HepG2 (cell line): Measurements from ENCODE around the gene ZC3H18. TPM values are rescaled to one million over a fixed set of nuclear protein-coding genes. Genes with fewer than 3 reads are reported as not detected.

Source experiments
- ARNT ChIP-seq: fragments of 450-650 bp; IDR thresholded peaks from 2 replicates; pipeline ENCODE4 v1.6.1; 2017
- CEBPB ChIP-seq: IDR thresholded peaks from 2 replicates; pipeline ENCODE4 v1.6.1; 2011; ENCODE audit warnings: low read depth, low read length, improper control_type of control experiment, borderline replicate concordance
- EHMT2 ChIP-seq: fragments of 200-600 bp; sonication (generic); IDR thresholded peaks from 2 replicates; pipeline ENCODE4 v1.7.0; 2017; ENCODE audit warnings: antibody characterized with exemption, low read depth, low read length, borderline replicate concordance
- EZH2 ChIP-seq: conservative IDR thresholded peaks from 2 replicates; pipeline ENCODE4 v1.6.1; 2012; ENCODE audit warnings: mild to moderate bottlenecking, low read depth, low read length, moderate library complexity
- KLF9 ChIP-seq: IDR thresholded peaks from 2 replicates; pipeline ENCODE4 v1.6.1; 2016; ENCODE audit warnings: low read depth
- MED1 ChIP-seq: sonication (generic); formaldehyde crosslinking; IDR thresholded peaks from 2 replicates; pipeline ENCODE4 v1.4.0; 2020; ENCODE audit warnings: missing genetic modification reagents
- MIER3 ChIP-seq: IDR thresholded peaks from 2 replicates; pipeline ENCODE4 v1.6.1; 2016; ENCODE audit warnings: missing compliant biosample characterization, borderline replicate concordance
- NKX3-1 ChIP-seq: sonication (generic); formaldehyde crosslinking; IDR thresholded peaks from 2 replicates; pipeline ENCODE4 v1.5.0; 2020; ENCODE audit warnings: missing genetic modification reagents
- RFX3 ChIP-seq: IDR thresholded peaks from 2 replicates; pipeline ENCODE4 v1.6.1; 2016; ENCODE audit warnings: missing biosample characterization, missing genetic modification reagents
- TEAD3 ChIP-seq: optimal IDR thresholded peaks from 2 replicates; pipeline ENCODE3; 2016; ENCODE audit warnings: borderline replicate concordance
- ZBTB26 ChIP-seq: IDR thresholded peaks from 2 replicates; pipeline ENCODE4 v1.6.1; 2016; ENCODE audit warnings: missing compliant biosample characterization, missing genetic modification reagents, borderline replicate concordance
- ZFP37 ChIP-seq: sonication (generic); formaldehyde crosslinking; IDR thresholded peaks from 2 replicates; pipeline ENCODE4 v1.4.0; 2020; ENCODE audit warnings: missing genetic modification reagents, borderline replicate concordance
- ZKSCAN1 ChIP-seq: fragments of 150-350 bp; IDR thresholded peaks from 2 replicates; pipeline ENCODE4 v1.6.1; 2014; ENCODE audit warnings: low read length
- ZNF18 ChIP-seq: sonication (generic); formaldehyde crosslinking; IDR thresholded peaks from 2 replicates; pipeline ENCODE4 v1.8.0; 2022; ENCODE audit warnings: mild to moderate bottlenecking, missing genetic modification reagents; ENCODE audit not compliant: insufficient replicate concordance
- ZNF24 ChIP-seq: fragments of 450-650 bp; IDR thresholded peaks from 2 replicates; pipeline ENCODE4 v1.6.1; 2017; ENCODE audit warnings: antibody characterized with exemption, mild to moderate bottlenecking
- ZNF564 ChIP-seq: sonication (generic); formaldehyde crosslinking; IDR thresholded peaks from 2 replicates; pipeline ENCODE4 v1.8.1; 2023; ENCODE audit warnings: mild to moderate bottlenecking, missing genetic modification reagents
- ZNF788 ChIP-seq: sonication (generic); formaldehyde crosslinking; IDR thresholded peaks from 2 replicates; pipeline ENCODE4 v1.5.0; 2020; ENCODE audit warnings: mild to moderate bottlenecking, missing genetic modification reagents, borderline replicate concordance
- ZNF879 ChIP-seq: sonication (generic); formaldehyde crosslinking; IDR thresholded peaks from 2 replicates; pipeline ENCODE4 v1.8.1; 2023; ENCODE audit warnings: missing genetic modification reagents
- ZNF891 ChIP-seq: sonication (generic); formaldehyde crosslinking; IDR thresholded peaks from 2 replicates; pipeline ENCODE4 v1.5.0; 2020; ENCODE audit warnings: mild to moderate bottlenecking, missing genetic modification reagents
- polyA plus RNA-seq, 8 experiments: library from polyadenylated mRNA; depleted of rRNA in 3 of 8; stranded (reverse) in 7 of 8; unstranded in 1 of 8; fragments of >200 nt; fragmentation: Illumina TruSeq in 4 of 8; extraction: Trizol in 4 of 8; gene quantifications; 2 replicates each; pipeline versions ENCODE4 v1.2.1 to v1.2.3, GENCODE V29; 2011 to 2016; ENCODE audit warnings: low read depth in 4 of 8, missing spikeins in 1 of 8, mixed read lengths in 1 of 8; ENCODE audit not compliant: insufficient read depth in 1 of 8
- total RNA-seq, 5 experiments: library from RNA; depleted of rRNA; stranded (reverse); fragments of >200 nt; fragmentation: Illumina TruSeq; extraction: Trizol; gene quantifications; 2 replicates each; pipeline ENCODE4 v1.2.3, GENCODE V29; 2016; ENCODE audit warnings: low read depth in 1 of 5
- TF ChIP-seq, protein P1 (sequence below): fragments of 450-650 bp; IDR thresholded peaks from 2 replicates; pipeline ENCODE4 v1.6.1; 2017; ENCODE audit warnings: mild to moderate bottlenecking
- TF ChIP-seq, protein P2 (sequence below): sonication (generic); formaldehyde crosslinking; IDR thresholded peaks from 2 replicates; pipeline ENCODE4 v1.8.1; 2022; ENCODE audit warnings: low read depth, mild to moderate bottlenecking, missing genetic modification reagents

Gene ZC3H18
- total and polyA plus RNA-seq, 2 of the 13 experiments (the other 11 are each of a cell fraction or from before 2014, with no cell fraction given) = 11.2 to 27.4 TPM

DNA sequence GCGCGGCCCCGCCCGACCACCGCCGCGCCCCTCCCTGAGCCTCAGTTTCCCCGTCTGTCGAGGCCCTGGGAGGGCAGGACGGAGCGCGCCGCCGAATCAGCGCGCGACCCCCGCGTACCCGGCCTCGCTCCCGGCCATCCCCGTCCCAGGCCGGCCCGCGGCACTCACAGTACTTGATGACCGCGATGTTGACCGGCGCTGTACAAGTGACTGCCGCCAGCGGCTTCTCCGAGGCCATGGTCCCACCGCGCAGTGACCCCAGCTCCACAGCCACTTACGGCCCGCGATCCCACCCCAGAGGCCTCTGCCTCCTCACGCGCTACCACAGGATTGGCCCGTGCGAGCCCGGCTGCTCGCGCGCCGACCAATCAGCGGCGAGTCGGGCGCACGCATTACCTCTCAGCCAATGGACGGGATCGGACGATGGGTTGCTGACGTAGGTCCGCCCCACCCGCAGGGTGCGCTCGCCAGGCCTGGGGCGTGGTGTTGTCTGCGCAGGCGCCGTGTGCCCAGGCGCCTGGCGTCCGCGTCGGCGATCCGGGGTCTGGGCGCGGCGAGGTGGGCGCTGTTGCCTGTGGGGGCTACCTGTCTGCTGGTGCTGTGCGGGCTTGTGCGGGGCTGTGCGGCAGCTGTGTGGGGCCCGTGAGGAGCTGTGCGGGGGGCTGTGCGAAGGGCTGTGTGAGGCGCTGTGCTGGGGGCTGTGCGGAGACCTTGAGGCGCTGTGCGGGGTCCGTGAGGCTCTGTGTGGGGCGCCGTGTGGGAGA, 92.8 kb downstream of the ZC3H18 start, which contains the start of gene MVD (continued):
- TF ChIP-seq, protein P1, sequence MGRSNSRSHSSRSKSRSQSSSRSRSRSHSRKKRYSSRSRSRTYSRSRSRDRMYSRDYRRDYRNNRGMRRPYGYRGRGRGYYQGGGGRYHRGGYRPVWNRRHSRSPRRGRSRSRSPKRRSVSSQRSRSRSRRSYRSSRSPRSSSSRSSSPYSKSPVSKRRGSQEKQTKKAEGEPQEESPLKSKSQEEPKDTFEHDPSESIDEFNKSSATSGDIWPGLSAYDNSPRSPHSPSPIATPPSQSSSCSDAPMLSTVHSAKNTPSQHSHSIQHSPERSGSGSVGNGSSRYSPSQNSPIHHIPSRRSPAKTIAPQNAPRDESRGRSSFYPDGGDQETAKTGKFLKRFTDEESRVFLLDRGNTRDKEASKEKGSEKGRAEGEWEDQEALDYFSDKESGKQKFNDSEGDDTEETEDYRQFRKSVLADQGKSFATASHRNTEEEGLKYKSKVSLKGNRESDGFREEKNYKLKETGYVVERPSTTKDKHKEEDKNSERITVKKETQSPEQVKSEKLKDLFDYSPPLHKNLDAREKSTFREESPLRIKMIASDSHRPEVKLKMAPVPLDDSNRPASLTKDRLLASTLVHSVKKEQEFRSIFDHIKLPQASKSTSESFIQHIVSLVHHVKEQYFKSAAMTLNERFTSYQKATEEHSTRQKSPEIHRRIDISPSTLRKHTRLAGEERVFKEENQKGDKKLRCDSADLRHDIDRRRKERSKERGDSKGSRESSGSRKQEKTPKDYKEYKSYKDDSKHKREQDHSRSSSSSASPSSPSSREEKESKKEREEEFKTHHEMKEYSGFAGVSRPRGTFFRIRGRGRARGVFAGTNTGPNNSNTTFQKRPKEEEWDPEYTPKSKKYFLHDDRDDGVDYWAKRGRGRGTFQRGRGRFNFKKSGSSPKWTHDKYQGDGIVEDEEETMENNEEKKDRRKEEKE = no peak
- TF ChIP-seq NKX3-1 (peak; percentile 93; the same call in 1 of the 2 replicates), ZKSCAN1 (no peak), ZBTB26 (no peak; the same call in 1 of the 2 replicates), EHMT2 (no peak), ZNF564 (CRISPR knock-in tag) (peak; percentile 86; the same call in 1 of the 2 replicates), ZNF788 (CRISPR knock-in tag) (peak; percentile 90), CEBPB (no peak), ZNF879 (CRISPR knock-in tag) (no peak; the same call in 1 of the 2 replicates), ZNF24 (no peak), ARNT (no peak), KLF9 (no peak), ZNF891 (CRISPR knock-in tag) (no peak), RFX3 (no peak), TEAD3 (CRISPR knock-in tag) (peak; percentile 46), ZNF18 (CRISPR knock-in tag) (peak; percentile 76), EZH2 (no peak), MED1 (peak; percentile 76), ZFP37 (CRISPR knock-in tag) (no peak), MIER3 (CRISPR knock-in tag) (peak; percentile 77; the same call in 1 of the 2 replicates)
- TF ChIP-seq, protein P2, sequence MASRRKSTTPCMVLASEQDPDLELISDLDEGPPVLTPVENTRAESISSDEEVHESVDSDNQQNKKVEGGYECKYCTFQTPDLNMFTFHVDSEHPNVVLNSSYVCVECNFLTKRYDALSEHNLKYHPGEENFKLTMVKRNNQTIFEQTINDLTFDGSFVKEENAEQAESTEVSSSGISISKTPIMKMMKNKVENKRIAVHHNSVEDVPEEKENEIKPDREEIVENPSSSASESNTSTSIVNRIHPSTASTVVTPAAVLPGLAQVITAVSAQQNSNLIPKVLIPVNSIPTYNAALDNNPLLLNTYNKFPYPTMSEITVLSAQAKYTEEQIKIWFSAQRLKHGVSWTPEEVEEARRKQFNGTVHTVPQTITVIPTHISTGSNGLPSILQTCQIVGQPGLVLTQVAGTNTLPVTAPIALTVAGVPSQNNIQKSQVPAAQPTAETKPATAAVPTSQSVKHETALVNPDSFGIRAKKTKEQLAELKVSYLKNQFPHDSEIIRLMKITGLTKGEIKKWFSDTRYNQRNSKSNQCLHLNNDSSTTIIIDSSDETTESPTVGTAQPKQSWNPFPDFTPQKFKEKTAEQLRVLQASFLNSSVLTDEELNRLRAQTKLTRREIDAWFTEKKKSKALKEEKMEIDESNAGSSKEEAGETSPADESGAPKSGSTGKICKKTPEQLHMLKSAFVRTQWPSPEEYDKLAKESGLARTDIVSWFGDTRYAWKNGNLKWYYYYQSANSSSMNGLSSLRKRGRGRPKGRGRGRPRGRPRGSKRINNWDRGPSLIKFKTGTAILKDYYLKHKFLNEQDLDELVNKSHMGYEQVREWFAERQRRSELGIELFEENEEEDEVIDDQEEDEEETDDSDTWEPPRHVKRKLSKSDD = peak; percentile 90
